Measurements from ENCODE around the gene MPRIP.

DNA sequence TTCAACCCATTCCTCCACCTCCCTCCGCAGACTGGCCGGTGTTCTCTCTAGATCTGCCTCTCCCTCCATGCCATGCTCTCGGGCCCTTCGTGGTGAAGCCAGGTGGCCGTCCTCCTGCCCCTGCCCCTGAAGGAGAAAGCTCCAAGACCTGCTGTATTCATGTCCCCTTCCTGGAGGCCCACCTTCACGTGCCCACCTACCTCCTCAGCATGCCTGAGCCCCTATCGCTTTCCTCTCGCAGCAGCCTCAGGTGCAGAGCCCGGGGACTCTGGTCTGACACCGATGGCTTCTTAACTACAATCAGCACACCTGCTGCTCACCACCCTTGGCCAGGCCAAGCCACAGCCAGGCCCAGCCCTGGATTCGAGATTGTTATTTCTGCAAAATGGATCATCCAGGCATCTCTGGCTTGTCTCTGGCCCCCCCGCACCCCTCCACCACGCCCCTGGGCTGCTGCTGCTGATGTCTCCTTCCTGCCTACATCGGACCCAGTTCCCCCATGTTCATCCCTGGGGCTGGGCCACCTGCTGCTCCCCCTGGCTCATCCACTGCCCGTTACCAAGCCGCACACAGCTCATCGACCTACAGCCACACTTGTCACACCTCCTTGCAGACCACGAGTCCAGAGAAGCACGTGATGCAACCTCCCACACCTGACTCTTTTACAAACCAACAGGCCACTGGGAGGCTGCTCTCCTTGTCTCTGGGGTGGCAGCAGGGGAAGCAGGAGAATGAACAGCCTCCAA, 37.8 kb upstream of the MPRIP start:
- TF ChIP-seq, protein P1, sequence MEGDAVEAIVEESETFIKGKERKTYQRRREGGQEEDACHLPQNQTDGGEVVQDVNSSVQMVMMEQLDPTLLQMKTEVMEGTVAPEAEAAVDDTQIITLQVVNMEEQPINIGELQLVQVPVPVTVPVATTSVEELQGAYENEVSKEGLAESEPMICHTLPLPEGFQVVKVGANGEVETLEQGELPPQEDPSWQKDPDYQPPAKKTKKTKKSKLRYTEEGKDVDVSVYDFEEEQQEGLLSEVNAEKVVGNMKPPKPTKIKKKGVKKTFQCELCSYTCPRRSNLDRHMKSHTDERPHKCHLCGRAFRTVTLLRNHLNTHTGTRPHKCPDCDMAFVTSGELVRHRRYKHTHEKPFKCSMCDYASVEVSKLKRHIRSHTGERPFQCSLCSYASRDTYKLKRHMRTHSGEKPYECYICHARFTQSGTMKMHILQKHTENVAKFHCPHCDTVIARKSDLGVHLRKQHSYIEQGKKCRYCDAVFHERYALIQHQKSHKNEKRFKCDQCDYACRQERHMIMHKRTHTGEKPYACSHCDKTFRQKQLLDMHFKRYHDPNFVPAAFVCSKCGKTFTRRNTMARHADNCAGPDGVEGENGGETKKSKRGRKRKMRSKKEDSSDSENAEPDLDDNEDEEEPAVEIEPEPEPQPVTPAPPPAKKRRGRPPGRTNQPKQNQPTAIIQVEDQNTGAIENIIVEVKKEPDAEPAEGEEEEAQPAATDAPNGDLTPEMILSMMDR (optimal IDR thresholded peaks at IDR 0.05 in 1 of 3, IDR thresholded peaks at IDR 0.05 in 1 of 3, conservative IDR thresholded peaks at IDR 0.05 in 1 of 3; ENCODE audit: extremely low read depth in 1 of 3, insufficient read depth in 2 of 3, low read length in 3 of 3): no peak
- TF ChIP-seq EZH2 (IDR thresholded peaks at IDR 0.05; ENCODE audit: low read length): no peak
